Measurements from ENCODE around the gene ARHGEF1. TPM values are rescaled to one million over a fixed set of nuclear protein-coding genes. Genes with fewer than 3 reads are reported as not detected.

ARHGEF1 gene
- total and polyA plus RNA-seq, 2 experiments from 2014 or later = 40.1 to 49.9 TPM

DNA sequence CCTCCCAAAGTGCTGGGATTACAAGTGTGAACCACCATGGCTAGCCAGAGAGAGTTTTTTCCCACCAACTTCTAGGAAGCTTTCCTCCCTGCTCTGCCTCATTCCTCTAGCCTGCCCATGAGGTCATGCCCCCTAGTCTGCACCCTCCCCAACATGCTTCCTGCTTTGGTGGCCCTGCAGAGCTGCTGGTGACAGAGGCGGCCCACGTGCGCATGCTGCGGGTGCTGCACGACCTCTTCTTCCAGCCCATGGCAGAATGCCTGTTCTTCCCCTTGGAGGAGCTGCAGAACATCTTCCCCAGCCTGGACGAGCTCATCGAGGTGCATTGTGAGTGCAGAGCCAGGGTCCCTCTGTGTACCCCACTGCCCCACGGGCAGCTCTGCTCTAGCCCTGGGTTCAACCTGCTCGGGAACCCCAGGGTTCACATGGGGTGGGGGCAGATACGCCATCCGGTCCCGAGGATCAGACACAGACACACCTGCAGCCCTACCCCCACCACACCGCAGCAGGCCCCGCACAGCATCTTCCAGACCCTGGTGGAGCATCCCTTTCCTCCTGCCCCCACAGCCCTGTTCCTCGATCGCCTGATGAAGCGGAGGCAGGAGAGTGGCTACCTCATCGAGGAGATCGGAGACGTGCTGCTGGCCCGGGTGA lies 18.9 kb downstream of the ARHGEF1 start:
- no peak overlapping the region for H3K4me3 ChIP-seq
- H3K36me3 ChIP-seq = peaks cover 7% of the 10 kb centered on the region
- H3K4me1 ChIP-seq (ENCODE audit: low read depth) = no peaks in the 10 kb centered on the region
- H3K9me3 ChIP-seq (ENCODE audit: low read depth) = no peaks in the 10 kb centered on the region
- no peak for DNase-seq (ENCODE audit: low read depth in 1 of 2, low spot score in 1 of 2)
- H3K27me3 ChIP-seq = no peaks in the 10 kb centered on the region
- TF ChIP-seq, protein P1, sequence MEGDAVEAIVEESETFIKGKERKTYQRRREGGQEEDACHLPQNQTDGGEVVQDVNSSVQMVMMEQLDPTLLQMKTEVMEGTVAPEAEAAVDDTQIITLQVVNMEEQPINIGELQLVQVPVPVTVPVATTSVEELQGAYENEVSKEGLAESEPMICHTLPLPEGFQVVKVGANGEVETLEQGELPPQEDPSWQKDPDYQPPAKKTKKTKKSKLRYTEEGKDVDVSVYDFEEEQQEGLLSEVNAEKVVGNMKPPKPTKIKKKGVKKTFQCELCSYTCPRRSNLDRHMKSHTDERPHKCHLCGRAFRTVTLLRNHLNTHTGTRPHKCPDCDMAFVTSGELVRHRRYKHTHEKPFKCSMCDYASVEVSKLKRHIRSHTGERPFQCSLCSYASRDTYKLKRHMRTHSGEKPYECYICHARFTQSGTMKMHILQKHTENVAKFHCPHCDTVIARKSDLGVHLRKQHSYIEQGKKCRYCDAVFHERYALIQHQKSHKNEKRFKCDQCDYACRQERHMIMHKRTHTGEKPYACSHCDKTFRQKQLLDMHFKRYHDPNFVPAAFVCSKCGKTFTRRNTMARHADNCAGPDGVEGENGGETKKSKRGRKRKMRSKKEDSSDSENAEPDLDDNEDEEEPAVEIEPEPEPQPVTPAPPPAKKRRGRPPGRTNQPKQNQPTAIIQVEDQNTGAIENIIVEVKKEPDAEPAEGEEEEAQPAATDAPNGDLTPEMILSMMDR (IDR thresholded peaks at IDR 0.05; ENCODE audit: low read depth, low read length) = no peak
- H3K27ac ChIP-seq = no peak overlapping the region

DNA sequence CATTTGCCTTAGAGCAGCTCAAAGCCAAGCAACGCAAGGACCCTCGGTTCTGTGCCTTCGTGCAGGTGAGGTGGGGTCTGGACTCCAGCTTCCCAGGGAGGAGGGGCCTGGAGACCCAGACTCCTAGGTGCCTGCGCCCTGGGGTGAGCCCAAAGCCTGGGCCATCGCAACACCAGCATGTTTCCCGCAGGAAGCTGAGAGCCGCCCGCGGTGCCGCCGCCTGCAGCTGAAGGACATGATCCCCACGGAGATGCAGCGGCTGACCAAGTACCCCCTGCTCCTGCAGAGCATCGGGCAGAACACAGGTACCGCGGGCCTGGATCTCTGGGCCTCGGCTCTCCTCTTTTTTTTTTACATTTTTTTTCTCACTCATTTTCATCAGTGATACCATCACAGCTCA lies 19.6 kb downstream of the ARHGEF1 start:
- DNase-seq (ENCODE audit: low read depth in 1 of 2, low spot score in 1 of 2) = no peak
- Histone ChIP-seq H3K27ac (no peak overlapping the region), H3K27me3 (no peaks in the 10 kb centered on the region), H3K9me3 (ENCODE audit: low read depth) (no peaks in the 10 kb centered on the region), H3K36me3 (peaks cover 7% of the 10 kb centered on the region), H3K4me1 (ENCODE audit: low read depth) (no peaks in the 10 kb centered on the region), H3K4me3 (no peak overlapping the region)
- TF ChIP-seq, protein P1 (IDR thresholded peaks at IDR 0.05; ENCODE audit: low read depth, low read length) = no peak

DNA sequence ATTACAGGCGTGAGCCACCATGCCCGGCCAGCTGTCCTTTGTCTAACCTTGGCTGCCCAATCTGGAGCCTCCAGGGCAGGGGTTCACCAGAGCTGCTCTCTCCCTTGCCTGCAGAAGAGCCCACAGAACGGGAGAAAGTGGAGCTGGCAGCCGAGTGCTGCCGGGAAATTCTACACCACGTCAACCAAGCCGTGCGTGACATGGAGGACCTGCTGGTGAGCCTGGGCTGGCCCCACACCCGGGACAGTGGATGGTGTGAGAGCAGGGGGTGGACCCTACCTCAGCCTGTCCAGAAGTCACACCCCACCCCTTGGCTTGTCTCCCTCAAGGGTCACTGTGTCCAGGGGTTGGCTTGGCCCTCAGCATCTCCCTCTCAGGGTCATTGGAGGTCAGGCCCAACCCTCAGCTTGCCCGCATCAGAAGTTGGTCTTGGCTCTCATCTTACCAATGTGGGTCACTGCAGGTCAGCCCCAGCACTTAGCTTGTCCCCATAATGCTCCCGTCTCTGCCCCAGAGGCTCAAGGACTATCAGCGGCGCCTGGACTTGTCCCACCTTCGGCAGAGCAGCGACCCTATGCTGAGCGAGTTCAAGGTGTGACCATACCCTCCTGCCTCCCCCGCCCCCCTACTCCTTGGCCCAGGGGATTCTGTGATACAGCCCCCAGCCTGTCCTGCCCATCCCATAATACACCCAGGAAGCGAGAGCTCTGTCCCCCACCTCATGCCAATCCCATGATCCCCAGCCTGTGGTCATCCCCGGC lies 20.4 kb downstream of the ARHGEF1 start:
- peaks cover 7% of the 10 kb centered on the region for H3K36me3 ChIP-seq
- H3K27me3 ChIP-seq = no peaks in the 10 kb centered on the region
- no peak overlapping the region for H3K4me3 ChIP-seq
- no peak overlapping the region for H3K27ac ChIP-seq
- H3K4me1 ChIP-seq (ENCODE audit: low read depth) = no peaks in the 10 kb centered on the region
- DNase-seq (ENCODE audit: low read depth in 1 of 2, low spot score in 1 of 2) = no peak
- no peaks in the 10 kb centered on the region for H3K9me3 ChIP-seq (ENCODE audit: low read depth)
- TF ChIP-seq, protein P1 (IDR thresholded peaks at IDR 0.05; ENCODE audit: low read depth, low read length) = no peak

DNA sequence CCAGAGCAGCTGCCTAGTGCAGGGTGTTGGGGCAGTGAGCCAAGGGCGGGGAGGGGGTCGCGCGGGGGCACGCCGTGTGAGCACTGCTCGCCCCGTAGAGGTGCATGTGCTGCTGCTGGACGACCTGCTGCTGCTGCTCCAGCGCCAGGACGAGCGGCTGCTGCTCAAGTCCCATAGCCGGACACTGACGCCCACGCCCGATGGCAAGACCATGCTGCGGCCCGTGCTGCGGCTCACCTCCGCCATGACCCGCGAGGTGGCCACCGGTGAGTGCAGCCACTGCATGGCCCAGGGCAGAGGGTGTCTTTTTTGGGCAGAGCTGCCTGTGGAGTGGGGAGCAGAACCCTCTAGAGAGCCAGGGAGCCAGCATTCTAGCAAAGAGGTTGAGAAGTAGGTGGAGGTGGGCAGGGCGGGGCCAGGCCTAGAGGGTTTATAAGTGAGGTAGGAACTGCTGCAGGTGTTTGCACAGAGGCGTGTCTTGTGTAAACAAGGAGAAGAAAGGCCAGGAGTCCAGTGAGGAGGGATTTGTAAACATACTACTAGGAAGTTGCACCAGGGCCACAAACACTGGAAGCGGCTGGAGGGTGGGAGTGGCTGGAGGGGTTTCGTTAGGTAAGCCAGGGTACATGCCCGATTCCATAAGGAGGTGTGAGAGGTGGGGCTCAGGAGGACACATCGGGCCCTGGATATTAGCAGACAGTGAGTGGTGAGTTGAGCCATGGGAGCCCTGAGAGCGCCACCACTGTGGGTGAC lies 21.3 kb downstream of the ARHGEF1 start:
- Histone ChIP-seq H3K27ac (no peak overlapping the region), H3K4me1 (ENCODE audit: low read depth) (no peaks in the 10 kb centered on the region), H3K36me3 (peaks cover 7% of the 10 kb centered on the region), H3K27me3 (peaks cover 7% of the 10 kb centered on the region), H3K4me3 (no peak overlapping the region), H3K9me3 (ENCODE audit: low read depth) (no peaks in the 10 kb centered on the region)
- no peak for DNase-seq (ENCODE audit: low read depth in 1 of 2, low spot score in 1 of 2)
- TF ChIP-seq, protein P1 (IDR thresholded peaks at IDR 0.05; ENCODE audit: low read depth, low read length) = no peak

DNA sequence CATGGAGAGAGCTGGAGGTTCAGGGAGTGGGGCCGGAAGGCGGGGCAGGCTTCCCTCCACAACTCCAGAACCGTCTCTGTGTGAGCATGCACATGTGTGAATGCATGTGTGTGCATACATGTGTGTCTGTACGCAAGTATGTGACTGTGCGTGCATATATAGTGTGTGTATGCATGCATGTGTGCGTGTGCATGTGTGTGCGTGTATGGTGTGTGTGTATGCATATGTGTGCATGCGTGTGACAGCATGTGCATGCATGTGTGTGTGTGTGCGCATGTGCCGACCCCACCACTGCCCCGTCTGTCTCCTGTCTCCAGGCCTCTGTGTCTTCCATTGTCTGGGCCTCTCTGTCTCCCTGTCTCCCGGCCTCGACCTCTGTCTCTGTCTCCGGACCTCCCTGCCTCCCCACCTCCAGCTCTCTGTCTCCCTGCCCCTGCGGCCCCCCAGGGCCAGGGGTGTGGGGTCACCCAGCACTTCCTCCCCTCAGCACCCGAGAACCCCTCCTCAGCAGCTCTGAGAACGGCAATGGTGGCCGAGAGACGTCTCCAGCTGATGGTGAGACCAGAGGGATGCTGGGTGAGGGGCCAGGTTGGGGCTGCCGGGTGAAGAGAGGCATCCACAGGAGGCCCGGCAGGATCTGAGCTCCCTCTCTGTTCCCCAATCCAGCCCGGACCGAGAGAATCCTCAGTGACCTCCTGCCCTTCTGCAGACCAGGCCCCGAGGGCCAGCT lies 22.5 kb downstream of the ARHGEF1 start:
- TF ChIP-seq, protein P1 (IDR thresholded peaks at IDR 0.05; ENCODE audit: low read depth, low read length) = no peak
- Histone ChIP-seq H3K27ac (no peak overlapping the region), H3K27me3 (peaks cover 18% of the 10 kb centered on the region), H3K9me3 (ENCODE audit: low read depth) (no peaks in the 10 kb centered on the region), H3K36me3 (peaks cover 7% of the 10 kb centered on the region), H3K4me3 (no peak overlapping the region), H3K4me1 (ENCODE audit: low read depth) (no peaks in the 10 kb centered on the region)
- no peak for DNase-seq (ENCODE audit: low read depth in 1 of 2, low spot score in 1 of 2)
